NCI-H748 treated with DMSO at 0.1 percent for 48 hours (cell line): Measurements from ENCODE around the gene DCAF7.
A peak's percentile ranks its signal among the peaks of the same experiment; 100 is the strongest.

ENCODE experiments used
- DNase-seq: peaks from one replicate; lab custom pipeline; 2025; lab: John Stamatoyannopoulos, UW

DCAF7 gene, protein sequence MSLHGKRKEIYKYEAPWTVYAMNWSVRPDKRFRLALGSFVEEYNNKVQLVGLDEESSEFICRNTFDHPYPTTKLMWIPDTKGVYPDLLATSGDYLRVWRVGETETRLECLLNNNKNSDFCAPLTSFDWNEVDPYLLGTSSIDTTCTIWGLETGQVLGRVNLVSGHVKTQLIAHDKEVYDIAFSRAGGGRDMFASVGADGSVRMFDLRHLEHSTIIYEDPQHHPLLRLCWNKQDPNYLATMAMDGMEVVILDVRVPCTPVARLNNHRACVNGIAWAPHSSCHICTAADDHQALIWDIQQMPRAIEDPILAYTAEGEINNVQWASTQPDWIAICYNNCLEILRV

DNA sequence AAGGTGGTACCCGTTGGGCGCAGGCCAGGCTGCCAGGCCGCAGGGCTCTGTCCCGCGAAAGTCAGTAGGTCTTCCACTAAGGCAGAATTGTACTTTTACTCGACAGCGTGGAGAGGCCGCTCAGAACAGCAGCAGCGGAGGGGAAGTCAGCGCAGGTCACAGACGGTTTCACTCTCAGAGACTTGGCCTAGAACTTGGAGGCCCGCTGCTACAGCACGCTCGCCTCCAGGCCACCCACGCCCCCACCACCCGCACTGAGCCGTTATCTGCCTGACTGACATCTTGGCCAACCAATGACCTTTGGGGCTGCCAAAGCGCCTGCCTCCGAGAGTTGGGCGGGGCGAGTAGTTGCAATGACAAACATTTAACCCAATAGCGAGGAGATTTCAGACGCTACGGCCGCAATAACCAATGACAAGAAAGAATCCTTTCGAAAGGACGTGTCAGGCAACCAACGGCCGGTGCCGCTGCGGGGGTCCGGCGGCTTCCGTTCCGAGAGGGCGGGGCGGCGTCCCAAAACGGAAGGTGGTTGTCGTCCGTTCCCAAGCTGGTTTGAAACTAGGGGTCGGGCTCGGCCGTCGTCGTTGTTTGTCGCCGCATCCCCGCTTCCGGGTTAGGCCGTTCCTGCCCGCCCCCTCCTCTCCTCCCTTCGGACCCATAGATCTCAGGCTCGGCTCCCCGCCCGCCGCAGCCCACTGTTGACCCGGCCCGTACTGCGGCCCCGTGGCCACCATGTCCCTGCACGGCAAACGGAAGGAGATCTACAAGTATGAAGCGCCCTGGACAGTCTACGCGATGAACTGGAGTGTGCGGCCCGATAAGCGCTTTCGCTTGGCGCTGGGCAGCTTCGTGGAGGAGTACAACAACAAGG, at the start of gene DCAF7:
Gene DCAF7 (plus strand): TSS at position 532 of the 871 bp plus-strand sequence. CDS start 201 bp downstream, at position 733.
- DNase-seq, result peak; percentile 99

GRCh38 chr17:63500543-63501390, 49.5 kb upstream of the DCAF7 start:
- DNase-seq, result no peak

GRCh38 chr17:63503341-63503705, 47.0 kb upstream of the DCAF7 start:
- DNase-seq, result peak; percentile 32

- no peak for DNase-seq
Observed at GRCh38 chr17:63504261-63504660, 46.0 kb upstream of the DCAF7 start.

- no peak for DNase-seq
Observed at GRCh38 chr17:63505341-63505740, 44.9 kb upstream of the DCAF7 start.

DNA sequence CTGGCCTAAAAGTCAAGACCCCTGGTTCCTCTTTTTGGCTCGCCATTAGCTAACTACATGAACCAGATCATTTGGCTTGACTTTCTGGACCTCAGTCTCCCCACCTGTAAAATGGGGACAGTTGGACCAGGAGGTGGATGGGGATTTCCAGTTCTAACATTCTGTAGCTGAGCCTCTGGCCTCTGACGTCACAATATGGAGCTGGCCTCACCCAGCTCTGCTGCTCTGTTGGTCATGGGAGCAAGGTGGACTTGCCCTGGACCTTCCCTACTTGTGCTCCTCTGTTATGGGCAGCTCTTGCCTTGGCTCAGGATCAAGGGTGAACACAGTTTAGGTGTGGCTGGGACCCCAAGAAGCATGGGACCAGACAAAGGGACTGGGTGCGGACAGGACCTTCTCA, 43.6 kb upstream of the DCAF7 start:
- DNase-seq, result no peak

DNA sequence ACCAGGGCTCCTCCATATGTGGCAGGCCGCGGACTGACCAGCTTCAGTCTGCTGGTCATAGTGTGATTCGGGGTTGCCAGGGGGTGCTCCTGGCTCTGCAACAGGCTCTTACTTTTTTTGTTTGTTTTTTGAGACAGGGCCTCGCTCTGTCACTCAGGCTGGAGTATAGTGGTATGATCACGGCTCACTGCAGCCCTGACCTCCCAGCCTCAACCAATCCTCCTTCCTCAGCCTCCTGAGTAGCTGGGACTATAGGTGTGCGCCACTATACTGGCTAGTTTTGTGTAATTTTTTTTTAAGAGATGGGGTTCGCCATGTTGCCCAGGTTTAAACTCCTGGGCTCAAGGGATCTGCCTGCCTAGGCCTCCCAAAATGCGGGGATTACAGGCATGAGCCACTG, 38.9 kb upstream of the DCAF7 start:
- no peak for DNase-seq

DNA sequence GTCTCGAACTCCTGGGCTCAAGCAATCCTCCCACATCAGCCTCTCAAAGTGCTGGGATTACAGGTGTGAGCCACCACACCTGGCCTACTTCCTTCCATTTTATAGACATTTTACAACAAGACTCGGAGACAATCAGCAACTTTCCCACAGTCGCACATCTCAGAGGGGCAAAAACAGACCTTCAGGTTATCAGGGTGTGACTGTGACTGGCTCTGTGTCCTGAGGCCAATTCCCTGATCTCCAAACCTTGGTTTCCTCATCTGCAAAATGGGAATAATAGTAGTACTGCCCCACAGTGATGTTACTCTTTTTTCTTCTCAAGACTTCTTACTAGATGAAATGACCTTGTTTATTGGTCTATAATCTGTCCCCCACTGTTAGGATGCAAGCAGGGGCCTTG, 37.9 kb upstream of the DCAF7 start:
- DNase-seq, result no peak

GRCh38 chr17:63512896-63513644, 37.2 kb upstream of the DCAF7 start:
- DNase-seq, result no peak

GRCh38 chr17:63514477-63514876, 35.8 kb upstream of the DCAF7 start:
- DNase-seq, result no peak

DNA sequence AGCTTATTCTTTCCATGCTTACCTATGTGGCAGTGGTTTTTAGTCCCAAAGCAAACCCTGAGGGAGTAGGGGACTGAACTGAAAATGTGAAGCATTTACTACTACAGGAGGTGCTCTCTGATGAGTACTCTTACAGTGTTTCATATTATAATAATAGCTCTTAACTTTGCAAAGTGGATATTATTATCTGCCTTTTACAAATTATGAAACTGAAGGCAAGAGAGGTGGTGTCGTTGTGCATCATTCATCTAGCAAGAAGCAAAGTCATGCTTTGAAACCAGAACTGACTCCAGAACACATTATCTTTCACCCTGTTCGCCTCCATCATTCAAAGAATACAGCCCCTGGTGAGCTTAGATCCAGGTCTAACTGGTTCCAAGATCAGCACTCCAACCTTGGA, 35.3 kb upstream of the DCAF7 start:
- no peak for DNase-seq

- DNase-seq, result no peak
Observed at GRCh38 chr17:63515426-63515825, 34.9 kb upstream of the DCAF7 start.

- no peak for DNase-seq
Observed at GRCh38 chr17:63516910-63517824, 33.1 kb upstream of the DCAF7 start.

DNA sequence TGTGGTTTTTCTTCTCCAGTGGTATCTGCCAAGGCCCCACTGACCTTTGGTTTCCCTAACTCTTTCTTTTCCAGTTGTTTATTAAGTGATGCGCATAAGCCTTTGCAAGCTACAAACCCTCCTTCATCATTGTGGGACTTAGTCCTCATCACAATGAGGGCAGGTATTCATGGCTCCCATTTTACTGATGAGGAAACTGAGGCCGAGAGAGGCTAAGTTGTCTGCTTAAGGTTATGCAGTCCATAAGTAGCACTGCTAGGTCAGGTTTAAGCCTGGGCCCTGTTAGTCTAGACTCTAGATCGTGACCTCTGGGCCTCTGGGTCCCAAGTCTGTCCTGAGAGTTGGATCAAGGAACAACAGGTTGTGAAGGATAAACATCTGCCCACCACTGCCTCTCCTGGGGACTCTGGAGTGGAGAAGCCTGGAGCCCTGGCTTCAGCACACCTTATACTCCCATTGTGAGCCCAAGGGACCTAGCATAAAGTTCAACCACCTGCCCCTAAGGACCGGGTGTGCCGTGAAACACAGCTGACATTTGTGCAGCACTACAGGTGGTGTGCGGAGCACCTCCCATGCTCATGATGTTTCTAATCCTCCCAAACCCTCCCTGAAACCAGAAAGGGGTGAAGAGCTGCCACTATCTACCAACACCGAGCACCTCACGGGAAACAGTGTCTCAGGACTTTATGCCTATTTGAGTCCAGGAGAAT, 32.3 kb upstream of the DCAF7 start:
- no peak for DNase-seq

GRCh38 chr17:63519116-63519881, 31.0 kb upstream of the DCAF7 start:
- DNase-seq, result no peak

DNA sequence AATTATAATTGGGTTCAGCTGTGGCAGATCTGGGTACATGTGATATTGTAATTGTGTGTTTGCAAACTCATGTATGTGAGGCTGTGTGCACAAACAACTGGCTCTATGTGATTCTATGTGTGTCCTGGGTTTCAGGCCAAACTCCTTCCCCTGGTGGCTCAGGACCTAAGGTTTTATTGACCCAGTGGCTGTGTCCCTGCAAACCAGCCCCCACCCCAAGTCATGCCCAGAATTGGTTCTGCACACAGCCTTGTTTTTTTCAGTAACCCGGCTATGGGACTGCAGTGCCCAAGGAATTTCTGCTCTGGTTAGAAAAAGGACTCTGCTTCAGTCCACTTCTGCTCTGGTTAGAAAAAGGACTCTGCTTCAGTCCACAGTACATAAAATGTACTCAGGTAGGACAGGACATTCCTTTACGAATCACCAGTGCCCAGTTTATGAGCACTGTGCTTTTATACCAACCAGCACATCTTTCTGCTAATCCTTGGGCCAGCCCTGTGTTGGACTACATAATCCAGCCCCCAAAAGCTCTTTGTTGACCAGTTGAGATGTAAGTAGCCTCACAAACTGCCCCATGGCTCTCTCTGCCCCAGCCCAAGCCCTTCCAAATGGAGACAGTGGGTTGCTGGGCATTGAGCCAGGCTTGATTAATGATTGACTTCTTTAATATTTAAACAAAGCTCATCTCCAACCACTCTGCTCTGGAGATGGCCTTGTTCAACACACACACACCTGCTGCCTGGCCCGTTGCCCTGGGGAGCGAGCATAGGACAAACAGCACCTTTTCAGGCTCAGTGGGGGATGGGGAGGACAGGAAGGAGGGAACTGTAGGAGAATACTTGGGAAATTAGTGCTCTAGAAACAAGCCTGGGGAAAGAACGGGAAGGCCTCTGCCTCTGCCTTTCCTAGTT, 30.1 kb upstream of the DCAF7 start:
- DNase-seq, result peak; percentile 92

GRCh38 chr17:63523253-63523855, 26.9 kb upstream of the DCAF7 start, which contains the start of gene KCNH6:
KCNH6 (plus strand) TSS chr17:63523358; CDS start chr17:63523414, 56 bp downstream.
- DNase-seq, result no peak
